B cell (primary cell): ENCODE measurements around the gene TBC1D22A.

Experiments
- EZH2 ChIP-seq: IDR thresholded peaks from 2 replicates; pipeline ENCODE4 v1.6.1; 2012; ENCODE audit warnings: borderline replicate concordance, low read depth, mild to moderate bottlenecking, moderate library complexity, low read length; ENCODE audit not compliant: insufficient read depth, poor library complexity, severe bottlenecking
- TF ChIP-seq, protein P1 (sequence below): fragments of 200-600 bp; IDR thresholded peaks from one replicate; pipeline ENCODE4 v1.8.0; 2022; ENCODE audit warnings: antibody characterized with exemption, mild to moderate bottlenecking

DNA sequence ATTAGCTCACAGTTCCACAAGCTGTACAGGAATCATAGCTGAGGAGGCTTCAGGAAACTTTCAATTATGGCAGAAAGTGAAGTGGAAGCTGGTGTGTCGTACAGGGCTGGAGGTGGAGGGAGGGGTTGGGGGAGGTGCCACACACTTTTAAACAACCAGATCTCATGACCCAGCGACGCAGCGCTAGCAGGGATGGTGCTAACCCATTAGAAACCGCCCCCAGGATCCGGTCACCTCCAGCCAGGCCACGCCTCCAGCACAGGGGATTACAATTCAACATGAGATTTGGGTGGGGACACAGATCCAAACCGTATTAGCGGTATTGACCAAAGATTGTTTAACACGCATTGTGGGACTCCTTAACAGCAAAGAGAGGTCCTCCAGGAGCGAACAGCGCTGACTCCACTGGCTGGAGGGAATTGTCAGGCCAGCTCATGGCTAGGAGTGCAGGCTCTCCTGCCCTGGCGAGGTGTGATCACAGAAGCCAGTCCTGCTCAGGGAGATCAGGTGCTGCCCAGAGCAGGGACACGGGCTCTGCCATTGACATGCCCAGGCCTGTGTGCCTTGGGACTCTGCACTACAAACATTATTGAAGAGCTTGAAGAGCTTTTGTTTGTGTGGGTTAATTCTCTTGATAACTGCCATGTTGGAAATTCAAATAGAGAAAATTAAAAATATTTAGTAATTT, 215.3 kb downstream of the TBC1D22A start:
- no peak for TF ChIP-seq EZH2
- TF ChIP-seq, protein P1, sequence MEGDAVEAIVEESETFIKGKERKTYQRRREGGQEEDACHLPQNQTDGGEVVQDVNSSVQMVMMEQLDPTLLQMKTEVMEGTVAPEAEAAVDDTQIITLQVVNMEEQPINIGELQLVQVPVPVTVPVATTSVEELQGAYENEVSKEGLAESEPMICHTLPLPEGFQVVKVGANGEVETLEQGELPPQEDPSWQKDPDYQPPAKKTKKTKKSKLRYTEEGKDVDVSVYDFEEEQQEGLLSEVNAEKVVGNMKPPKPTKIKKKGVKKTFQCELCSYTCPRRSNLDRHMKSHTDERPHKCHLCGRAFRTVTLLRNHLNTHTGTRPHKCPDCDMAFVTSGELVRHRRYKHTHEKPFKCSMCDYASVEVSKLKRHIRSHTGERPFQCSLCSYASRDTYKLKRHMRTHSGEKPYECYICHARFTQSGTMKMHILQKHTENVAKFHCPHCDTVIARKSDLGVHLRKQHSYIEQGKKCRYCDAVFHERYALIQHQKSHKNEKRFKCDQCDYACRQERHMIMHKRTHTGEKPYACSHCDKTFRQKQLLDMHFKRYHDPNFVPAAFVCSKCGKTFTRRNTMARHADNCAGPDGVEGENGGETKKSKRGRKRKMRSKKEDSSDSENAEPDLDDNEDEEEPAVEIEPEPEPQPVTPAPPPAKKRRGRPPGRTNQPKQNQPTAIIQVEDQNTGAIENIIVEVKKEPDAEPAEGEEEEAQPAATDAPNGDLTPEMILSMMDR, result no peak
